Upper lobe of right lung (tissue), 1 donor: ENCODE data around the gene IL1RAP. TPM values are rescaled to one million over a fixed set of nuclear protein-coding genes. Genes with fewer than 3 reads are reported as not detected.

Experiments
- ATAC-seq: fragments of 200-7000 bp; cut with Tn5 transposase; one replicate; pipeline ENCODE4 v1.9.1; 2020; ENCODE audit warnings: mild to moderate bottlenecking, moderate library complexity
- DNase-seq: peaks from one replicate; pipeline ENCODE4 v3.0.0-alpha.2; 2020
- H3K27ac ChIP-seq: fragments of 200-600 bp; one replicate; pipeline ENCODE4 v1.8.0; 2022
- H3K27me3 ChIP-seq: fragments of 200-600 bp; one replicate; pipeline ENCODE4 v1.8.0; 2022; ENCODE audit warnings: mild to moderate bottlenecking
- H3K36me3 ChIP-seq: fragments of 200-600 bp; one replicate; pipeline ENCODE4 v1.8.0; 2022
- H3K4me1 ChIP-seq: fragments of 200-600 bp; one replicate; pipeline ENCODE4 v1.8.0; 2022
- H3K4me3 ChIP-seq: fragments of 200-600 bp; one replicate; pipeline ENCODE4 v1.8.0; 2022; ENCODE audit warnings: mild to moderate bottlenecking
- H3K9me3 ChIP-seq: fragments of 200-600 bp; one replicate; pipeline ENCODE4 v1.8.0; 2022
- CTCF ChIP-seq: fragments of 200-600 bp; IDR thresholded peaks from one replicate; pipeline ENCODE4 v1.8.0; 2022; ENCODE audit warnings: antibody characterized with exemption
- intact Hi-C: fragments of 100-400 bp; cut with DNase I; formaldehyde crosslinking; loops from one replicate; pipeline ENCODE4 v1.11.0; 2022
- total RNA-seq: library from RNA; stranded (reverse); fragmentation: NEBNext Ultra II Directional; extraction: Animal tissue kit (Norgen Biotek cat#: 25700); gene quantifications from one replicate; pipeline ENCODE4 v1.2.1, GENCODE V29; 2021
- donor health status: DM: no; HTN: yes; CAD: no; lungs with severe emphysema.

Gene IL1RAP
- total RNA-seq, 1 donor from 2014 or later = 34.6 TPM

DNA sequence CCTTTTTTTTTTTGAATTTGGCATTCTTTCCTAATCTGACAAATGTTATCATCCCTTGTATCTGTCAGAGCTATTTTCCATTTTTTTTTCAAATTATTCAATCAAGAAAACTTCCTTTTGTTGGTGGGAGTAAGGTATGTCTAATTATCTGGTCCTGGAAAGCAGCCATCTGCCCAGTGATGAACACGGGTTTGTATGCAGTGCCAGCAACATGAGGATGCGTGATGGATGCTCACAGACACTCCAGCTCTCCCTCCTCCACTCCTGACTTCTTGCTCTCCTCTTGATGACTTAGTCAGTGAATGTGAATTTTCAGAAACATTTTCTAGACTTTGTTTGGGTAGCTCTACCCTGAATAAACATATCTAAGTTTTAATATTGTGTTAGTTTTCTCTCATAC, 79.2 kb downstream of the IL1RAP start:
- ATAC-seq = no peak

DNA sequence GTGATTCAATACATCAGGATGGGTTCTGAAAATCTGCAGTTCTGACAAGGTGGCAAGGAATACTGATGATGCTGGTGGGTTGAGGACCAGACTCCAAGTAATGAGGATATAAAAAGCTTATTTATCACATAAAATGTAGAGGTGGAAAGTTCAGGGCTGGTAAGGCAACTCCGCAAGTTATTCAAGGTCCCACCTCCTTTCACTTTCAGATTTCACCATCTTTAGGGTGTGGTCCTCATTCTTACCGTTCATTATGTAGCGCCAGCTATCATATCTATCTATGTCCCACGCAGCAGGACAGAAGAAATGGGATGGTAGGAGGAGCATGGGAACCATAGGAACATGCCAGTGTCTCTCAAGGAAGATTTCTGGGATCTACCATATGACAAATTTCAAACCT, 80.3 kb downstream of the IL1RAP start:
- no peak overlapping the region for H3K4me3 ChIP-seq
- H3K9me3 ChIP-seq = no peaks in the 10 kb centered on the region
- no peak for TF ChIP-seq CTCF
- no peaks in the 10 kb centered on the region for H3K27me3 ChIP-seq
- H3K4me1 ChIP-seq = peaks cover 17% of the 10 kb centered on the region
- DNase-seq = no peak
- ATAC-seq = no peak
- H3K36me3 ChIP-seq = no peaks in the 10 kb centered on the region
- no peak overlapping the region for H3K27ac ChIP-seq
- intact Hi-C loops = no loop called here

More for the DNA sequence above, 79.2 kb downstream of the IL1RAP start:
- DNase-seq = no peak
- Histone ChIP-seq H3K9me3 (no peaks in the 10 kb centered on the region), H3K27ac (no peak overlapping the region), H3K4me3 (no peak overlapping the region), H3K36me3 (no peaks in the 10 kb centered on the region), H3K4me1 (peaks cover 17% of the 10 kb centered on the region), H3K27me3 (no peaks in the 10 kb centered on the region)
- TF ChIP-seq CTCF = no peak
- intact Hi-C loops = no loop called here

GRCh38 chr3:190595179-190595795, 81.4 kb downstream of the IL1RAP start:
- Histone ChIP-seq H3K27ac (no peak overlapping the region), H3K4me3 (no peak overlapping the region), H3K27me3 (no peaks in the 10 kb centered on the region), H3K36me3 (no peaks in the 10 kb centered on the region), H3K4me1 (peaks cover 17% of the 10 kb centered on the region), H3K9me3 (no peaks in the 10 kb centered on the region)
- TF ChIP-seq CTCF = no peak
- DNase-seq (no peak), ATAC-seq (no peak)
- intact Hi-C loops = no loop called here

GRCh38 chr3:190595807-190596206, 81.9 kb downstream of the IL1RAP start:
- no peak for ATAC-seq
- intact Hi-C loops = no loop called here
- H3K4me3 ChIP-seq = no peak overlapping the region
- TF ChIP-seq CTCF = no peak
- H3K4me1 ChIP-seq = peaks cover 14% of the 10 kb centered on the region
- no peak for DNase-seq
- no peaks in the 10 kb centered on the region for H3K27me3 ChIP-seq
- no peaks in the 10 kb centered on the region for H3K9me3 ChIP-seq
- no peaks in the 10 kb centered on the region for H3K36me3 ChIP-seq
- no peak overlapping the region for H3K27ac ChIP-seq

DNA sequence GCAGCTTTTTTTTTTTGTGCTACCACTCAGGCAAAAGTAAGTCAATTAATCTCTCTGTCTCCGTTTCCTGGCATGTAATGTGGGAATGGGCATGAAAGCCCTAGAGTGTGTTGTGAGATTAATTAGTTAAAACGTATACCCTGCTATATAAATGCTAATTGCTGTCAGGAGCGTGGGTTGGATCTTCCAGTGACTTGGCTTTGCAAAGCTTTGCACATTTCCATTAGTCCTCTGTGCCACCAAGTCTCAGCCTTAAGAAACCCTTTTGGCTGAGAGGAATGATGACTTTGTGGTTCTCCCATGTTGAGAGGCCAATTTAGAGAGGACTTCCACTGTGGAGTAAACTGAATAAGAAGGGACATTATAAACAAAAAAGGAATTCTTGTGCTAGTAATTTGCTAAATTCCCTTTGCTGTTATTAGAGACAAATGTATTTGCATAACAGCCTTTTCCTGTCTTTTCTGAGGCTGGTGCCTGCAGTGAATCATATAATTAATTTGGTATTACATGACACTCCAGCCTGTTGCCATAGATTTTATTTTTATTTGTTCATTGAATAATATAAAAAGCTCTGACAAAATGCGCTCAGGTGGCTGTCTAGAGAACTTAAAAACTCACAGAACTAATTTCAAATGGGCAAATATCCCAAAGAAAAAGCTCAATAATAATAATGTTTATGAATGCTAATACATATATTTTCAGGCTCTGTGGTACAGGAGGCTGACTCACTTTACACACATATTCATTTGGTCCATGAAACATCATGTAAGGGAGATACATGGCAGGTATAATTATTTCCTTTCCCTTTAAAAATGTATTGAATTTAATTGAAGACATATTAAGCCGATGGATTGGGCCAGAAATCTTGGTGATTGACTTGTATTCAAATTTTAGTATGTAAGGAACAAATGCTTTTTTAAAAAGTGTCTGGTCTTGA, 82.7 kb downstream of the IL1RAP start:
- no peak for TF ChIP-seq CTCF
- no peak overlapping the region for H3K27ac ChIP-seq
- H3K4me1 ChIP-seq = peaks cover 11% of the 10 kb centered on the region
- no peak for DNase-seq
- no peaks in the 10 kb centered on the region for H3K36me3 ChIP-seq
- no peaks in the 10 kb centered on the region for H3K9me3 ChIP-seq
- ATAC-seq = no peak
- H3K27me3 ChIP-seq = no peaks in the 10 kb centered on the region
- no peak overlapping the region for H3K4me3 ChIP-seq
- intact Hi-C loops = no loop called here
